ENCODE data around the gene PLCB4.

DNA sequence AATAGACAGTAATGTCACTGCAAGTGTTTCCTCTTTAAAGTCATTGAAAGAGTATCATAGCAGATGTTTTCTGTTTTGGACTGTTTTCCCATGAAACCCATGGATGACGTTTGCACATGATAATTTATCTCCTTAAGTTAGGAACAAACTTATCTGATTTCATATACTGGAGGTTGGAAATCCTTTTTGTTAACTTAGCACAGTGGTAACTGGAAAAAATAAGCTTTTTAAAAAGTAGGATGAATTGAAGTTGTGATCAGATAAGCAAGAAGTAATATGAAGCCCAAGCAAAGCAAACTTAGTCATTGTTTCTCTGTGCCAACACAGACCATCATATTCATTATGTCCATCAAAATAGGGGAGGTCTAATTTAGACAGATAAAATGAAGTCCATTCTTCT, 61.6 kb downstream of the PLCB4 start:
- TF ChIP-seq POLR2AphosphoS5 (IDR thresholded peaks at IDR 0.05; ENCODE audit: borderline replicate concordance, low read depth, low read length) = no peak
- no peak for TF ChIP-seq EZH2 (IDR thresholded peaks at IDR 0.05)
- TF ChIP-seq FOXP2 (optimal IDR thresholded peaks at IDR 0.05; ENCODE audit: control extremely low read depth, extremely low read length, insufficient read depth) = no peak
